Hematopoietic multipotent progenitor cell treated with erythropoietin and hydrocortisone succinate and interleukin-3 and kit ligand, for 15 days (in vitro differentiated cells): ENCODE results near the gene NSMF.

Experiments used
- DNase-seq: peaks from one replicate; pipeline ENCODE4 v3.0.0-alpha.2; 2015; ENCODE audit warnings: low spot score

Gene NSMF

GRCh38 chr9:137459152-137459600 is at the start of gene NSMF:
Gene NSMF (minus strand): TSS chr9:137459334. CDS start chr9:137459102, 232 bp downstream.
- DNase-seq, result peak; percentile 93

- no peak for DNase-seq
These were observed 47.6 kb upstream of the NSMF start for GRCh38 chr9:137506702-137507171.

- DNase-seq, result no peak
These were observed 47.1 kb upstream of the NSMF start for GRCh38 chr9:137506274-137506673.

- DNase-seq, result no peak
These were observed 46.4 kb upstream of the NSMF start for GRCh38 chr9:137505421-137506140.

GRCh38 chr9:137504432-137504777 is 45.3 kb upstream of the NSMF start:
- no peak for DNase-seq

GRCh38 chr9:137502008-137502911 is 43.1 kb upstream of the NSMF start:
- DNase-seq, result no peak

GRCh38 chr9:137501457-137501856 is 42.3 kb upstream of the NSMF start:
- no peak for DNase-seq

GRCh38 chr9:137500666-137501397 is 41.7 kb upstream of the NSMF start:
- DNase-seq, result no peak

GRCh38 chr9:137499858-137500661 is 40.9 kb upstream of the NSMF start:
- DNase-seq, result no peak

GRCh38 chr9:137499416-137499815 is 40.3 kb upstream of the NSMF start:
- no peak for DNase-seq

- DNase-seq, result no peak
These were observed 39.6 kb upstream of the NSMF start for GRCh38 chr9:137498720-137499150.

- DNase-seq, result no peak
These were observed 39.0 kb upstream of the NSMF start for GRCh38 chr9:137497921-137498719.

GRCh38 chr9:137496601-137497375 is 37.7 kb upstream of the NSMF start:
- DNase-seq, result no peak

GRCh38 chr9:137494550-137495351 is 35.6 kb upstream of the NSMF start:
- DNase-seq, result no peak

GRCh38 chr9:137494104-137494544 is 35.0 kb upstream of the NSMF start:
- no peak for DNase-seq

GRCh38 chr9:137493364-137494103 is 34.4 kb upstream of the NSMF start:
- no peak for DNase-seq

- peak; percentile 9 for DNase-seq
These were observed 33.6 kb upstream of the NSMF start for GRCh38 chr9:137492464-137493363.
